ENCODE data around the gene GUCY2D.
"Not testable (repeated sequence)": the region's sequence is repeated elsewhere in the genome, so short reads cannot be mapped to it uniquely, and the experiment has no call there.

The GUCY2D gene

DNA sequence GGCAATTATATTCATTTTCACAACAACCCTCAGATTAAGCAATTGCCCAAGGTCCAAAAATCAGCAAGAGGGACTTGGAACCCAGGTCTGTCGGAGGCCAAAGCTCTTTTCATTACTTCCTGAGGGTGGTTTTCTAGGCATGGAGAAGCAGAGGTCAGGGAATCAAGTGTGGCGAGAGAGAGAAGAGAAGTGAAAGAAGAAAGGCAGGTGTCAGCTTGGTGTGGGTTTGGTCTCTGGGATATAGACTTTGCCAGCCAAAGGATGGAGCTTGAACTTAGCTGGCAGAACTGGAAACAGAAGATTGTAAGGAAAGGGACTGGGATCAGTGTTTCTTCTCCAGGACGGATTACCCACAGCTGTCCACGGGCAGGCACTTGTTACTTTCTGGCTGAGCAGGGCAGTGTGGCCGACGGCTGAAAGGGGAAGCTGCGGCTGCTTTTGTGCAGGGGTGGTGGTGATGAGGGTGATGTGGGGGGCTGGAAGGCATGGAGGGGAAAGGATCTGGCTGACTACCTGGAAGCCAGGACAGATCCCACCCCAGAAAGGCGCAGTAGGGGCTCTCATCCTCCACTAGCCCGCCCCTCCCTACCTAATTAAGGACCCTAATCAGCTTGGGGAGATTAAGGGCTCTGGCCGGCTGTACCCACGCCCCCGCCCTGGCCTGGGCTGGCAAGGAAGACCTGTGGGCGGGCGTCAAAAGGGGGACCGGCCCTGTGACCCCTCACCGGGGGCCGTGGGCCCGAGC lies at the start of gene GUCY2D:
TSS of gene GUCY2D (plus strand) at position 640 of the 745 bp plus-strand sequence. CDS start 433 bp downstream, outside the sequence.
- DNase-seq (ENCODE audit: low read depth, low spot score) = no peak
- Histone ChIP-seq H3K36me3 (ENCODE audit: insufficient read depth, low read length) (no peaks in the 10 kb centered on the region), H3K4me3 (no peak within 1 kb of the TSS), H3K27ac (no peak within 1 kb of the TSS), H3K9me3 (ENCODE audit: low read depth, low read length) (no peaks in the 10 kb centered on the region), H3K9ac (ENCODE audit: insufficient read length) (no peak within 1 kb of the TSS)
- TF ChIP-seq FOXP2 (optimal IDR thresholded peaks at IDR 0.05; ENCODE audit: control extremely low read depth, extremely low read length, insufficient read depth) (no peak), EZH2 (IDR thresholded peaks at IDR 0.05) (no peak), POLR2AphosphoS5 (IDR thresholded peaks at IDR 0.05; ENCODE audit: borderline replicate concordance, low read depth, low read length) (no peak)

DNA sequence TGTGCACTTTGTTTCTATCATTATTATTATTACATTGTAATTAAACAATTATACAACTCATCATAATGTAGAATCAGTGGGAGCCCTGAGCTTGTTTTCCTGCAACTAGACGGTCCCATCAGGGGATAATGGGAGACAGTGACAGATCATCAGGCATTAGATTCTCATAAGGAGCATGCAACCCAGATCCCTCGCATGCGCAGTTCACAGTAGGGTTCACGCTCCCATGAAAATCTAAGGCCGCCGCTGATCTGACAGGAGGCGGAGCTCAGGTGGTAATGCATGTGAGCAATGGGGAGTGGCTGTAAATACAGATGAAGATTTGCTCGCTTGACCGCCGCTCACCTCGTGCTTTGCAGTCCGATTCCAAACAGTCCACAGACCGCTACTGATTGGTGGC lies 49.1 kb upstream of the GUCY2D start:
- DNase-seq (ENCODE audit: low read depth, low spot score); H3K9ac ChIP-seq (ENCODE audit: insufficient read length); H3K9me3 ChIP-seq (ENCODE audit: low read depth, low read length); H3K27ac ChIP-seq; H3K4me3 ChIP-seq: not testable (repeated sequence)
- H3K36me3 ChIP-seq (ENCODE audit: insufficient read depth, low read length) = peaks cover 22% of the 10 kb centered on the region; the same call in 1 of the 2 replicates

DNA sequence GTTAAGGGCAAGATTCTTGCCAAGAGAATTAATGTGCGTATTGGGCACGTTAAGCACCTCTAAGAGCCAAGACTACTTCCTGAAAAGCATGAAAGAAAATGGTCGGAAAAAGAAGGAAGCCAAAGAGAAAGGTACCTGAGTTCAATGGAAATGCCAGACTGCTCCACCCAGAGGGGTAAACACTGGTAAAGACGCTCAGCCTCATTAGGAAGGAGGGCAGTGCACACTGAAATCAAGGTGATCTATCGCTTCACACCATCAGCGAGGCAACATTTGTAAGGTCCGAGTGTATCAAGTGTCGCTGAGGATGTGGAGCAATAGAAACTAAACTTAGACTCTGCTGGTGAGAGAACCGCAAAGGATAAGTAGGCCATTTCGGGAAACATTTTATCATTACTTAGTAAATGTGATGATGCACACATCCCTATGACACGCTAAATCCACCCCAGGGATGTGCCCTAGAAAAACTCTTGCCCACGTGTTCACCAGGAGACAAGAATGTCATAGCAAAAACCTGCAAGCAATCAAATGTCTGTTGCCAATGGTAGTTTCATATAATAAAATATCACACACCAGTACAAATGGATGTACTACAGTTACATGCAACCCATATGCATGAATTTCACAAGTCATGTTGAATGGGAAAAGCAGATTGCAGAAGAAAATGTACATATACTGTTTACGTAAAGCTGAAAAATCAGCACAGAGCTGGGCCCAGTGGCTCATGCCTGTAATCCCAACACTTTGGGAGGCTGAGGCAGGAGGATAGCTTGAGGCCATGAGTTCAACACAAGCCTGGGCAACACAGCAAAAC lies 46.8 kb upstream of the GUCY2D start:
- TF ChIP-seq POLR2AphosphoS5 (IDR thresholded peaks at IDR 0.05; ENCODE audit: borderline replicate concordance, low read depth, low read length) = no peak
- TF ChIP-seq FOXP2 (optimal IDR thresholded peaks at IDR 0.05; ENCODE audit: control extremely low read depth, extremely low read length, insufficient read depth) = no peak
- no peak for TF ChIP-seq EZH2 (IDR thresholded peaks at IDR 0.05)
- H3K27ac ChIP-seq = no peak overlapping the region
- no peak for DNase-seq (ENCODE audit: low read depth, low spot score)

DNA sequence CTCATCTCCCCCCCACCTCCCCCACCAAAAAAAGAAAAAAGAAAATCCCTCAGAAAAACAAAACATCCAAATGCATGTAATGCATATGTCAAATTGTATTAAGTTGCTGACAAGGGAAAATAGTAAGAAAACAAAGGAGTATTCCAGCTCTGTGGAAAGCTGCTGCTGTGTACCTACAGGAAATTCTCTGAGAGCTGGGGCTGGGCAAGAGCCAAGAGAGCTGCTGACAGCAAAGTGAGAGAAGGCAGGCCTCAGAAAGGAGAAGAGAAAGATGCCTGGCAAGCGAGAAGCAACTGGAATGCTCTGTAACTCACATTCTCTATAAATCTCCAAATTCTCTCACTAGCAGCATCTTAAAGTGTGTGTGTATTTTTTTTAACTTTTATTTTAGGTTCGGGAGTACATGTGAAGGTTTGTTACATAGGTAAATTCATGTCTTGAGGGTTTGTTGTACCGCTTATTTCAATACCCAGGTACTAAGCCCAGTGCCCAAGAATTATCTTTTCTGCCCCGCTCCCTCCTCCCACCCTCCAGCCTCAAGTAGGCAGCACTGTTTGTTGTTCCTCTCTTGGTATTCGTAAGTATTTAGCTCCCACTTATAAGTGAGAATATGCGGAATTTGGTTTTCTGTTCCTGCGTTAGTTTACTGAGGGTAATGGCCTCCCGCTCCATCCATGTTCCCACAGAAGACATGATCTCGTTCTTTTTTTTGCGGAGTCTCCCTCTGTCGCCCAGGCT lies 46.0 kb upstream of the GUCY2D start:
- Histone ChIP-seq H3K9ac (ENCODE audit: insufficient read length) (no peak overlapping the region), H3K36me3 (ENCODE audit: insufficient read depth, low read length) (no peaks in the 10 kb centered on the region), H3K27ac (no peak overlapping the region; the same call in 1 of the 2 replicates), H3K9me3 (ENCODE audit: low read depth, low read length) (no peaks in the 10 kb centered on the region), H3K4me3 (no peak overlapping the region)
- TF ChIP-seq FOXP2 (optimal IDR thresholded peaks at IDR 0.05; ENCODE audit: control extremely low read depth, extremely low read length, insufficient read depth) = no peak
- TF ChIP-seq EZH2 (IDR thresholded peaks at IDR 0.05) = no peak
- no peak for TF ChIP-seq POLR2AphosphoS5 (IDR thresholded peaks at IDR 0.05; ENCODE audit: borderline replicate concordance, low read depth, low read length)
- no peak for DNase-seq (ENCODE audit: low read depth, low spot score)

More for the DNA sequence above, 46.8 kb upstream of the GUCY2D start:
- H3K9me3 ChIP-seq (ENCODE audit: low read depth, low read length) = no peaks in the 10 kb centered on the region
- no peak overlapping the region for H3K9ac ChIP-seq (ENCODE audit: insufficient read length)
- H3K4me3 ChIP-seq = no peak overlapping the region
- peaks cover under 1% of the 10 kb centered on the region; the same call in 1 of the 2 replicates for H3K36me3 ChIP-seq (ENCODE audit: insufficient read depth, low read length)

DNA sequence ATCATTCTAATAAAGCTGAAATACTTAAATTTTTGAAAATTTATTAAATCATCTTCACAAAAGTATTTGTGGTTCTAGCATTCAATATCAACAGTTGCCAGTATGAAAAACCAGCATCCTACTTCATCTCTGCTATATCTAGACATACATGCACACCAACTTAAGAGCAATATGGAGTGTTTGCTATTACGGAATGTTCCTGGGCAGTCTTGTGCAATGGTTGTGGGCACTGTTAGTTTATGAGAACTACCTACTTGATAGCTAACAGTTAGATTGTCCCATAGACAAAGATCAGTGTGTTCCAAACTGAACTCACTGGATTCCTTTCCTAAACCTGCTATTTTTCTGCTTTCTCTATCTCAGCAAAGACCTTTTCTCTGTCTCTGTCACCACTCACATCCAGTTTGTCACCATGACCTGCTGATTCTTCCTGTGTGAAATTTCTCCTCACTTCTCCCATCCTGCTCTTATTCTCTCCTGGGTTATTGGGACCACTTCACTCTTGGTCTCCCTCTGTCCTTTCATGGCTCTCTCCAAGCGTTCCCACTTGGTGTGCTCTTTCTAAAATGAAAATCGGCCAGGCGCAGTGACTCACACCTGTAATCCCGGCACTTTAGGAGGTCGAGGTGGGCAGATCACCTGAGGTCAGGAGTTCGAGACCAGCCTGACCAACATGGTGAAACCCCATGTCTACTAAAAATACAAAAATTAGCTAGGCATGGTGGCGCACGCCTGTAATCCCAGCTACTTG lies 42.7 kb upstream of the GUCY2D start:
- H3K9ac ChIP-seq (ENCODE audit: insufficient read length) = no peak overlapping the region
- TF ChIP-seq FOXP2 (optimal IDR thresholded peaks at IDR 0.05; ENCODE audit: control extremely low read depth, extremely low read length, insufficient read depth) (no peak), POLR2AphosphoS5 (IDR thresholded peaks at IDR 0.05; ENCODE audit: borderline replicate concordance, low read depth, low read length) (no peak), EZH2 (IDR thresholded peaks at IDR 0.05) (no peak)
- no peak overlapping the region for H3K4me3 ChIP-seq
- H3K36me3 ChIP-seq (ENCODE audit: insufficient read depth, low read length) = no peaks in the 10 kb centered on the region
- H3K9me3 ChIP-seq (ENCODE audit: low read depth, low read length) = no peaks in the 10 kb centered on the region
- no peak overlapping the region for H3K27ac ChIP-seq
- DNase-seq (ENCODE audit: low read depth, low spot score) = no peak

DNA sequence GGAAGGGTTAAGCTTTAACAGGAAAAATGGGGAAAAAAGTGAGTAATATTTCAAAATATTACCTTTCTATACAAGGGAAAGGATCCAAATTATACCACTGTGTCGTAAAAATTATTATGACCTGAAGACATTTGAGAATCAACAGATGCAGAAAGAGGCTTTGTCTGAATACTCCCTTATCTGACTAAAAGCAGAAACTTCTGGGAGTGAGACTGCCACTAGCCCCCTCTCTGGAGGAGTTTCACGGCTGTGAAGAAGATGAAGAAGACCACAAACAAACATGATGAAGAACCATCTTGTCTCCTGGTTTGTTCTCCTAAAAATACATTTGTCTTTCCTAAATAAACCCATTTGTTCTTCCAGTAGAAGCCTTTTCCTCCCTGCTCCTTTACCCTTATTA lies 41.0 kb upstream of the GUCY2D start:
- no peaks in the 10 kb centered on the region for H3K9me3 ChIP-seq (ENCODE audit: low read depth, low read length)
- H3K9ac ChIP-seq (ENCODE audit: insufficient read length) = no peak overlapping the region
- DNase-seq (ENCODE audit: low read depth, low spot score) = no peak
- TF ChIP-seq EZH2 (IDR thresholded peaks at IDR 0.05) = no peak
- no peak for TF ChIP-seq FOXP2 (optimal IDR thresholded peaks at IDR 0.05; ENCODE audit: control extremely low read depth, extremely low read length, insufficient read depth)
- no peak for TF ChIP-seq POLR2AphosphoS5 (IDR thresholded peaks at IDR 0.05; ENCODE audit: borderline replicate concordance, low read depth, low read length)
- H3K27ac ChIP-seq = no peak overlapping the region
- no peaks in the 10 kb centered on the region for H3K36me3 ChIP-seq (ENCODE audit: insufficient read depth, low read length)
- no peak overlapping the region for H3K4me3 ChIP-seq

DNA sequence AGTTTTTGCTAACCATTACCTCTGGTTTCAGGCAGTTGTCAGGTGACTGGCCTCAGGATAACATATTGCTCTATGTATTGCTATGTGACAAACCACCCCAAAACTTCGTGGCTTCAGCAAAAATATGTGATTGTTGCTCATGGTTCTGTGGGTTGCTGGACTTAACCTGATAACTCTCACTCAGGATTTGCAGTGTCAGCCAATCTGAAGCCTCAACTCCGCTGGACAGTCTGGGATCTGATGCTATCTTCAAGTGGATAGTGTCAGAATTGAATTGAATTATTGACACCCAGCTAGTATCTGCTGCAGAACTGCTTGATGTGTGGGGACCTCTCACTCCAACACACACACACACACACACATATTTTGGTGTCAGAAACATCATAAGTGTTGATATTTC lies 34.7 kb upstream of the GUCY2D start:
- no peak for DNase-seq (ENCODE audit: low read depth, low spot score)
- Histone ChIP-seq H3K4me3 (no peak overlapping the region), H3K9ac (ENCODE audit: insufficient read length) (no peak overlapping the region), H3K36me3 (ENCODE audit: insufficient read depth, low read length) (no peaks in the 10 kb centered on the region), H3K27ac (no peak overlapping the region), H3K9me3 (ENCODE audit: low read depth, low read length) (no peaks in the 10 kb centered on the region)
- no peak for TF ChIP-seq EZH2 (IDR thresholded peaks at IDR 0.05)
- no peak for TF ChIP-seq FOXP2 (optimal IDR thresholded peaks at IDR 0.05; ENCODE audit: control extremely low read depth, extremely low read length, insufficient read depth)
- no peak for TF ChIP-seq POLR2AphosphoS5 (IDR thresholded peaks at IDR 0.05; ENCODE audit: borderline replicate concordance, low read depth, low read length)

Data from SK-N-MC (cell line).